ENCODE data around the gene ATAT1.

DNA sequence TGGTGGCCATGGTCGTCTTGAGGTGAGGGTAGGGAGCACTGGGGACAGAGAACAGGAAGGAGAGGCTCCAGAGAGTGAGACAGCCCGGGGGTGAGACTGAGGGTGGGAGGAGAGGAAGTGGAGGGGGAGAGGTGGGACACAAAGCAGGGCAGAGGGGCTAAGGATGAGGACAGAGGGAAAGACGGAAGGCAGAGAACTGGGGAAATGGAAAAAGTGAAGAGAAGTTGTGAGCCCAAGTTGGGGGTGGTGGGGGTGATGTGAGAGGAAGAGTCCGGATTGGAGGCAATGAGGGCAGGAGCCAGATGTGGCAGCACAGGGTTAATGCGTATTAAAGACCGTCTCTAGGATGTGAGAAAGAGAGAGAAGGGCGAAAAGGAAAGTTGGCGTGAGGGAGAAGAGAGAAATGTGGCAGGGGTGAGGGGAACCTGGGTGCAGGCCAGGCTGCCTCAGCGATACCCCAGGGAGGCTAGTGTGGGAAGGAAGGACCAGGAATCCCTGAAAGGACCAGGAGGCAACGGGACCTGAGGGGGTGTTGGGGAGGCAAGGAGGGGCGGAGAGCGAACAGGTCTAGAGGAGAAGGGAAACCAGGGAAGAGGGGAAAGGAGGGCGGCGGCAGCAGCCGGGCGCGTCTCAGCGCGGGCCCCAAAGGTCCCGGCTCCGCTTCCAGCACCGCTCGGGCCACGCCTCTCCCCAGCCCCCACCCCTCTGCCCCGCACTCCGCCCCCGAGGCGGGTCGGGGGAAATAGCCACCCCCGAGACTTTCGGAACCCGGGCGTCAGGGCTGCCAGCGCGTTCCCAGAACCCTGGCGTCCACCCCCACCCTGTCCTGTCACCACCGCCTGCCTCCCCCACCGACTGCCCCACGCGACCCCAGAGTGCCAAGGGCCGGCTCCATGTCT is 59.6 kb downstream of the ATAT1 start, which contains the start of gene PPP1R18:
- TF ChIP-seq, protein P1, sequence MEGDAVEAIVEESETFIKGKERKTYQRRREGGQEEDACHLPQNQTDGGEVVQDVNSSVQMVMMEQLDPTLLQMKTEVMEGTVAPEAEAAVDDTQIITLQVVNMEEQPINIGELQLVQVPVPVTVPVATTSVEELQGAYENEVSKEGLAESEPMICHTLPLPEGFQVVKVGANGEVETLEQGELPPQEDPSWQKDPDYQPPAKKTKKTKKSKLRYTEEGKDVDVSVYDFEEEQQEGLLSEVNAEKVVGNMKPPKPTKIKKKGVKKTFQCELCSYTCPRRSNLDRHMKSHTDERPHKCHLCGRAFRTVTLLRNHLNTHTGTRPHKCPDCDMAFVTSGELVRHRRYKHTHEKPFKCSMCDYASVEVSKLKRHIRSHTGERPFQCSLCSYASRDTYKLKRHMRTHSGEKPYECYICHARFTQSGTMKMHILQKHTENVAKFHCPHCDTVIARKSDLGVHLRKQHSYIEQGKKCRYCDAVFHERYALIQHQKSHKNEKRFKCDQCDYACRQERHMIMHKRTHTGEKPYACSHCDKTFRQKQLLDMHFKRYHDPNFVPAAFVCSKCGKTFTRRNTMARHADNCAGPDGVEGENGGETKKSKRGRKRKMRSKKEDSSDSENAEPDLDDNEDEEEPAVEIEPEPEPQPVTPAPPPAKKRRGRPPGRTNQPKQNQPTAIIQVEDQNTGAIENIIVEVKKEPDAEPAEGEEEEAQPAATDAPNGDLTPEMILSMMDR (CRISPR knock-in tag; IDR thresholded peaks at IDR 0.05): no peak
- TF ChIP-seq, protein P2, sequence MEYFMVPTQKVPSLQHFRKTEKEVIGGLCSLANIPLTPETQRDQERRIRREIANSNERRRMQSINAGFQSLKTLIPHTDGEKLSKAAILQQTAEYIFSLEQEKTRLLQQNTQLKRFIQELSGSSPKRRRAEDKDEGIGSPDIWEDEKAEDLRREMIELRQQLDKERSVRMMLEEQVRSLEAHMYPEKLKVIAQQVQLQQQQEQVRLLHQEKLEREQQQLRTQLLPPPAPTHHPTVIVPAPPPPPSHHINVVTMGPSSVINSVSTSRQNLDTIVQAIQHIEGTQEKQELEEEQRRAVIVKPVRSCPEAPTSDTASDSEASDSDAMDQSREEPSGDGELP (IDR thresholded peaks at IDR 0.05; ENCODE audit: borderline replicate concordance, low read depth): no peak
- no peak for TF ChIP-seq ZNF253 (CRISPR knock-in tag; IDR thresholded peaks at IDR 0.05; ENCODE audit: borderline replicate concordance)
- no peak for TF ChIP-seq EZH2 (conservative IDR thresholded peaks at IDR 0.05; ENCODE audit: low read depth, low read length)
- no peak for TF ChIP-seq BRCA1 (CRISPR knock-in tag; IDR thresholded peaks at IDR 0.05)
- no peak for TF ChIP-seq TAF1 (CRISPR knock-in tag; IDR thresholded peaks at IDR 0.05)
